HL-60 (cell line): ENCODE measurements around the gene EIF4B.

Source experiments
- DNase-seq, 2 experiments: peaks; one replicate each; pipeline ENCODE4 v3.0.0-alpha.2; 2010 to 2020; ENCODE audit warnings: low read depth in 1 of 2, low spot score in 1 of 2
- H3K27ac ChIP-seq: fragments of 250-450 bp; sonication (Bioruptor Pico); replicated peaks from 2 replicates; pipeline ENCODE4 v1.5.1; 2020; ENCODE audit warnings: mild to moderate bottlenecking, moderate library complexity
- H3K27me3 ChIP-seq: fragments of 250-450 bp; sonication (Bioruptor Pico); 2 replicates; pipeline ENCODE4 v1.5.1; 2021; ENCODE audit warnings: mild to moderate bottlenecking, moderate library complexity; ENCODE audit not compliant: insufficient read depth, poor library complexity, severe bottlenecking
- H3K4me3 ChIP-seq: replicated peaks from 2 replicates; pipeline ENCODE4 v1.5.1; 2011; ENCODE audit warnings: mild to moderate bottlenecking, control low read depth, low read length; ENCODE audit not compliant: insufficient read depth
- GABPA ChIP-seq: IDR thresholded peaks from 2 replicates; pipeline ENCODE4 v1.6.1; 2012; ENCODE audit warnings: low read depth
- POLR2AphosphoS5 ChIP-seq: IDR thresholded peaks from 2 replicates; pipeline ENCODE4 v1.6.1; 2012; ENCODE audit warnings: low read depth
- SPI1 ChIP-seq: IDR thresholded peaks from 2 replicates; pipeline ENCODE4 v1.6.1; 2012; ENCODE audit warnings: low read depth, mild to moderate bottlenecking, borderline replicate concordance
- TF ChIP-seq, protein P1 (sequence below): IDR thresholded peaks from 2 replicates; pipeline ENCODE4 v1.6.1; 2012; ENCODE audit warnings: low read depth; ENCODE audit not compliant: insufficient replicate concordance
- TF ChIP-seq, protein P2 (sequence below): IDR thresholded peaks from one replicate; pipeline ENCODE4 v1.5.1; 2011; ENCODE audit warnings: low read length, control low read depth, inconsistent platforms; ENCODE audit not compliant: insufficient read depth

EIF4B gene

DNA sequence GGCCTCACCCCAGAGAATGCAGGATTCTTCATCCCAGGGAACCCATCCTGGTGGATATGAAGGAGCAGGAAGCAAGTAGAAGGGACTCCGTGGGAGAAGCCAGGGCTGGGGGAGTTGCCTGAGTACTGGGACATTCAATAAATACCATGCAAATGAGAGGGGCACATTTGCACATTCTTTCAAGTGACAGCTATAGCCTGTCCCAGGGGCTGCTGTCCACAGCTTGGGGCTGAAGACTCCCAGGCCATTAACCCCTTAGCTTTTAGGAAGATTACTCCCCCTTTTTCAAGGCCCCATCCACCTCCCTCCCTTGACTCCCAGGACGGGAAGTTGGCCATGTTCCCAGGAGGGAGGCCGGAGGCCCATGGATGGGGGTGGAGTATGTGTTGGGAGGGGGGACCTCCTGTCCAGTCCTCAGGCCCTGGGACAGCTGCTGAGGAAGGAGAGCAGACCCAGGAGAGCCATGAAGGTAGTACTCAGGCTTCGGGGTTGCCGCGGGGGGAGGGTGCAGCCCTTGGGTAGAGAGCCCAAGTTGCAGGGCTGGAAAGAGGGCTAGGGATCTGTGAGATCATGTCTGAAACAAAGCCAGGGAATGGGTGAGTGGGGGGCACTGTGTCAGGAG lies 42.6 kb downstream of the EIF4B start:
- H3K27me3 ChIP-seq = peaks cover 2% of the 10 kb centered on the region
- DNase-seq = no peak
- H3K27ac ChIP-seq = no peak overlapping the region
- no peak overlapping the region for H3K4me3 ChIP-seq
- no peak for TF ChIP-seq POLR2AphosphoS5
- TF ChIP-seq, protein P1, sequence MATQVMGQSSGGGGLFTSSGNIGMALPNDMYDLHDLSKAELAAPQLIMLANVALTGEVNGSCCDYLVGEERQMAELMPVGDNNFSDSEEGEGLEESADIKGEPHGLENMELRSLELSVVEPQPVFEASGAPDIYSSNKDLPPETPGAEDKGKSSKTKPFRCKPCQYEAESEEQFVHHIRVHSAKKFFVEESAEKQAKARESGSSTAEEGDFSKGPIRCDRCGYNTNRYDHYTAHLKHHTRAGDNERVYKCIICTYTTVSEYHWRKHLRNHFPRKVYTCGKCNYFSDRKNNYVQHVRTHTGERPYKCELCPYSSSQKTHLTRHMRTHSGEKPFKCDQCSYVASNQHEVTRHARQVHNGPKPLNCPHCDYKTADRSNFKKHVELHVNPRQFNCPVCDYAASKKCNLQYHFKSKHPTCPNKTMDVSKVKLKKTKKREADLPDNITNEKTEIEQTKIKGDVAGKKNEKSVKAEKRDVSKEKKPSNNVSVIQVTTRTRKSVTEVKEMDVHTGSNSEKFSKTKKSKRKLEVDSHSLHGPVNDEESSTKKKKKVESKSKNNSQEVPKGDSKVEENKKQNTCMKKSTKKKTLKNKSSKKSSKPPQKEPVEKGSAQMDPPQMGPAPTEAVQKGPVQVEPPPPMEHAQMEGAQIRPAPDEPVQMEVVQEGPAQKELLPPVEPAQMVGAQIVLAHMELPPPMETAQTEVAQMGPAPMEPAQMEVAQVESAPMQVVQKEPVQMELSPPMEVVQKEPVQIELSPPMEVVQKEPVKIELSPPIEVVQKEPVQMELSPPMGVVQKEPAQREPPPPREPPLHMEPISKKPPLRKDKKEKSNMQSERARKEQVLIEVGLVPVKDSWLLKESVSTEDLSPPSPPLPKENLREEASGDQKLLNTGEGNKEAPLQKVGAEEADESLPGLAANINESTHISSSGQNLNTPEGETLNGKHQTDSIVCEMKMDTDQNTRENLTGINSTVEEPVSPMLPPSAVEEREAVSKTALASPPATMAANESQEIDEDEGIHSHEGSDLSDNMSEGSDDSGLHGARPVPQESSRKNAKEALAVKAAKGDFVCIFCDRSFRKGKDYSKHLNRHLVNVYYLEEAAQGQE = peak; percentile 73

DNA sequence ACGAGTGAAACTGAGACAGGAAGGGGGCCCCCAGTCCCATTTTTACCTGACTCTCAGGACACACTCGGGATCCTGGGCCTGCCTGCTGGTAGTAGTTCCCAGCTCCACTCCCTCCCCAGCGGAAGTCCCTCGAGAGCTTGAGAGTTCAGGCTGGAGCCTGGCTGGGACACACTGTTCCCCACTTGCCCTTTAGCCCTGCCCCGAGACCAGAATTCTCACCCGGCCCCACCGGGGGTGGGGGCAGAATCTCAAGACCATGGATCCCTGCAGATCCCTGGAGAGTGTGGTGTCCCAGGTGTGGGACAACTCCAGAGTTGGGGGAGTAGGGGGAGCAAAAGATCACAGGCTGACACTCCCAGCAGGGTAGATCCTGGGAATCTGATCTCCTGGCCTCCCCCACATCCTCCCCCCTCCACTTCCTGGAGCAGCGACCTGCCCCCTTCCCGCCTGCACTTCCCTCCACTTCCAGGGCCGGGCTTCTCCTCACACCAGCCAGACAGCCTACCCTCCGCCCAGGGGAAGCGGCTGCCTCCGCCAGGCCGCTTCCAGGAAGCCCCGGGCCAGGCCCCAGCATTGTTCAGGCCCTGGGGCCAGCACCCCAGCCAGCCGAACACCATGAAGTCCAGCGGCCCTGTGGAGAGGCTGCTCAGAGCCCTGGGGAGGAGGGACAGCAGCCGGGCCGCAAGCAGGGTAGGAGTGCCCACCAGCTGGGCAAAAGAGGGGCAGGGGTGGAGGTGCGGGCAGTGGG lies 43.5 kb downstream of the EIF4B start, which contains the start of gene TNS2:
Gene TNS2 (plus strand): TSS at position 495 of the 748 bp plus-strand sequence. CDS start 121 bp downstream, at position 616.
- H3K4me3 ChIP-seq = no peak within 1 kb of the TSS
- no peak for DNase-seq
- peaks cover 2% of the 10 kb centered on the region for H3K27me3 ChIP-seq
- TF ChIP-seq POLR2AphosphoS5 (no peak), SPI1 (no peak), GABPA (no peak)
- TF ChIP-seq, protein P2, sequence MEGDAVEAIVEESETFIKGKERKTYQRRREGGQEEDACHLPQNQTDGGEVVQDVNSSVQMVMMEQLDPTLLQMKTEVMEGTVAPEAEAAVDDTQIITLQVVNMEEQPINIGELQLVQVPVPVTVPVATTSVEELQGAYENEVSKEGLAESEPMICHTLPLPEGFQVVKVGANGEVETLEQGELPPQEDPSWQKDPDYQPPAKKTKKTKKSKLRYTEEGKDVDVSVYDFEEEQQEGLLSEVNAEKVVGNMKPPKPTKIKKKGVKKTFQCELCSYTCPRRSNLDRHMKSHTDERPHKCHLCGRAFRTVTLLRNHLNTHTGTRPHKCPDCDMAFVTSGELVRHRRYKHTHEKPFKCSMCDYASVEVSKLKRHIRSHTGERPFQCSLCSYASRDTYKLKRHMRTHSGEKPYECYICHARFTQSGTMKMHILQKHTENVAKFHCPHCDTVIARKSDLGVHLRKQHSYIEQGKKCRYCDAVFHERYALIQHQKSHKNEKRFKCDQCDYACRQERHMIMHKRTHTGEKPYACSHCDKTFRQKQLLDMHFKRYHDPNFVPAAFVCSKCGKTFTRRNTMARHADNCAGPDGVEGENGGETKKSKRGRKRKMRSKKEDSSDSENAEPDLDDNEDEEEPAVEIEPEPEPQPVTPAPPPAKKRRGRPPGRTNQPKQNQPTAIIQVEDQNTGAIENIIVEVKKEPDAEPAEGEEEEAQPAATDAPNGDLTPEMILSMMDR = no peak
- TF ChIP-seq, protein P1 = no peak
- H3K27ac ChIP-seq = no peak within 1 kb of the TSS

DNA sequence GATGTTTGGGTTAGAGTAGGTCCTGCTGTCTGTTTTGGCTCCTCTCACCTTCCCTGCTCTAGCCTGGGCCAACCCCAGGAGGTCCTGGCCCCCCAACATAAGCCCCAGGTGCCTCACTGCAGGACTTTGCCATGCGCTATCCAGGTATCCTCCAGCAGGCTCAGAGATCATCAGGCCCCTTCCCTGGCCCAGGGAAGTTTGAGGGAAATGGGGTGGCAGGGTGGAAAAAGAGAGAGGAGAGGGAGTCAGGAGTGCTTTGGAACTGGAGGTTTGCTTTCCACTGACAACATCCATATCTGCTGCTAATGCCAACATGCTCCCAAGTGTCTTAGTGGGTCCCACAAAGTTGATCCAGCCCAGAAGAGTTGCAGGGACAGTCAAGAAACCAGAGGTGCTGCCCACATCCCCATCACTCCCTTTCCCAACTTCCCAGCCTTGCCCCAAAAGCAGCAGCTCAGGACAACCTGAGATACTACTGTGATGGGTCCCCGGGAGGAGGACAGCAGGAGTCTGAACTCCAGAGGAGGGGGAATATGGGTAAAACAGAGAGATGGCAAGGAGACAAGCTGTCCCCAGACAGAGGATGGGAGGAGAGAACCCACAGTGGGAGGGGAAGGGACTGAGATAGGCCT lies 44.3 kb downstream of the EIF4B start:
- no peak overlapping the region for H3K4me3 ChIP-seq
- H3K27me3 ChIP-seq = peaks cover 2% of the 10 kb centered on the region
- TF ChIP-seq SPI1 (no peak), POLR2AphosphoS5 (no peak)
- H3K27ac ChIP-seq = no peak overlapping the region
- DNase-seq = no peak

DNA sequence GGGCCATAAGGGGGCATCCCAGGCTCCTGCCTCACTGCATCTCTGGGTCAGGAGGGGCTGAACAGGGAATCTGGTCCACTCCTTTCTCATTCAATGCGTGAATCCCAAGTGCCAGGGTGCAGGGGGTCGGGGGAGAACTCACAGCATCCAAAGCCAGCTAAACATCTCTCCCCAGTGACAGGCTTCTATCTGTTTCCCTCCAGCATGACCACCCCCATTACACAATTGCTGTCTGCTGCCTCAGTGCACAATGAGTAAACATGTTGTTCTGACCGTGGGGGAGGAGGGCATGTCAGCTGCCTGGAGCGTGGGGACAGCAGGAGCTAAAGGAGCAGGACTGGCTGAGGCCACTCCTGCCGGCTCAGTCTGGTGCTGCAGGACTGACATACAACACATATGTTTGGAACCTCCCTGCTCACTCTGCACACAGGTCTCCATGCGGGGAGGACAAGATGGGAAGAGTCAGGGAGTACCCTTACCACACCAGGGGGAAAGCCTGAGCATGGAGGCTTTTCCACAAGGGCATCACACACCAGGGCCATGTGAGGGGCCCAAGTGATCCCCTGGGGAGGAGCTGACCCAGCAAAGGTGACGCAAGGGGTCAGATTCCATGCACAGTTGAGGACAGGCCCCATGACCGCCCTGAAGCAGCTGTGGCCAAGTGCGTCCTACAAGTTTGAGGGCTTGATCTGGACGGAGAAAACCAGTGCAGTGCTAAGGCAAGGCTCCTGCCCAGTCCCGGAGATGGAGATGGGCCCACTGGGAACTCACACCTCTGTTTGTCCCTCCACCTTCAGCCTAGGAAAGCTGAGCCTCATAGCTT lies 45.0 kb downstream of the EIF4B start:
- DNase-seq = no peak
- Histone ChIP-seq H3K27ac (no peak overlapping the region), H3K4me3 (no peak overlapping the region), H3K27me3 (peaks cover 2% of the 10 kb centered on the region)
- TF ChIP-seq, protein P1 = no peak
- TF ChIP-seq, protein P2 = no peak
- TF ChIP-seq GABPA = no peak
- TF ChIP-seq SPI1 = no peak
- no peak for TF ChIP-seq POLR2AphosphoS5
